Measurements from ENCODE around the gene TRPM6. TPM values are rescaled to one million over a fixed set of nuclear protein-coding genes. Genes with fewer than 3 reads are reported as not detected.

Gene TRPM6
- total and polyA plus RNA-seq, 8 donors: 0.14 to 0.59 (median 0.23) TPM

- Histone ChIP-seq H3K36me3 (no peaks in the 10 kb centered on the region), H3K4me3 (no peak overlapping the region), H3K27ac (no peak overlapping the region), H3K4me1 (no peaks in the 10 kb centered on the region), H3K9me3 (no peaks in the 10 kb centered on the region), H3K27me3 (no peaks in the 10 kb centered on the region)
- intact Hi-C loops (cut with DNase I): no loop called here
- FAIRE-seq (no peak), ATAC-seq (no peak), DNase-seq (no peak)
- TF ChIP-seq CTCF (IDR thresholded peaks at IDR 0.05): no peak
- WGBS, 2 donors: 78 to 83% methylated on average over 7 of the region's 7 CpGs
Measured at GRCh38 chr9:74800226-74800625, 87.5 kb downstream of the TRPM6 start.

GRCh38 chr9:74795803-74796202 is 91.9 kb downstream of the TRPM6 start:
- WGBS, 2 donors: 84 to 93% methylated on average over 1 of the region's 1 CpG
- H3K27me3 ChIP-seq: no peaks in the 10 kb centered on the region
- FAIRE-seq (no peak), ATAC-seq (no peak), DNase-seq (no peak)
- no peak overlapping the region for H3K4me3 ChIP-seq
- no peak for TF ChIP-seq CTCF (IDR thresholded peaks at IDR 0.05)
- H3K27ac ChIP-seq: no peak overlapping the region
- intact Hi-C loops (cut with DNase I): no loop called here
- H3K4me1 ChIP-seq: no peaks in the 10 kb centered on the region
- H3K36me3 ChIP-seq: no peaks in the 10 kb centered on the region
- H3K9me3 ChIP-seq: no peaks in the 10 kb centered on the region

GRCh38 chr9:74795081-74795480 is 92.6 kb downstream of the TRPM6 start:
- DNase-seq: no peak
- no peak for ATAC-seq
- no peak for FAIRE-seq
- Histone ChIP-seq H3K4me1 (no peaks in the 10 kb centered on the region), H3K27me3 (no peaks in the 10 kb centered on the region), H3K4me3 (no peak overlapping the region), H3K9me3 (no peaks in the 10 kb centered on the region), H3K27ac (no peak overlapping the region), H3K36me3 (no peaks in the 10 kb centered on the region)
- TF ChIP-seq CTCF (IDR thresholded peaks at IDR 0.05): no peak
- 72 to 85% methylated on average over 4 of the region's 4 CpGs for WGBS, 2 donors
- intact Hi-C loops (cut with DNase I): no loop called here

- Histone ChIP-seq H3K27me3 (no peaks in the 10 kb centered on the region), H3K4me3 (no peak overlapping the region), H3K27ac (no peak overlapping the region), H3K4me1 (no peaks in the 10 kb centered on the region), H3K9me3 (no peaks in the 10 kb centered on the region), H3K36me3 (no peaks in the 10 kb centered on the region)
- ATAC-seq (no peak), DNase-seq (no peak), FAIRE-seq (no peak)
- 58 to 72% methylated on average over 5 of the region's 5 CpGs for WGBS, 2 donors
- intact Hi-C loops (cut with DNase I): no loop called here
- no peak for TF ChIP-seq CTCF (IDR thresholded peaks at IDR 0.05)
Measured at GRCh38 chr9:74784506-74784905, 103.2 kb downstream of the TRPM6 start.

- Histone ChIP-seq H3K36me3 (no peaks in the 10 kb centered on the region), H3K9me3 (no peaks in the 10 kb centered on the region), H3K4me1 (no peaks in the 10 kb centered on the region), H3K27me3 (no peaks in the 10 kb centered on the region), H3K27ac (no peak overlapping the region), H3K4me3 (no peak overlapping the region)
- intact Hi-C loops (cut with DNase I): no loop called here
- TF ChIP-seq CTCF (IDR thresholded peaks at IDR 0.05): no peak
- DNase-seq (no peak), ATAC-seq (no peak), FAIRE-seq (no peak)
- 40 to 51% methylated on average over 2 of the region's 2 CpGs for WGBS, 2 donors
Measured at GRCh38 chr9:74783408-74783807, 104.3 kb downstream of the TRPM6 start.
